ENCODE results near the gene CCDC69.

CCDC69 gene

GRCh38 chr5:151186052-151186451, 37.8 kb downstream of the CCDC69 start:
- DNase-seq: no peak

- DNase-seq: no peak
These were observed 39.4 kb downstream of the CCDC69 start for GRCh38 chr5:151184316-151185042.

GRCh38 chr5:151183456-151184245, 40.2 kb downstream of the CCDC69 start:
- peak; percentile 49 for DNase-seq

- peak; percentile 51 for DNase-seq
These were observed 40.9 kb downstream of the CCDC69 start for GRCh38 chr5:151182976-151183375.

GRCh38 chr5:151182524-151182900, 41.4 kb downstream of the CCDC69 start:
- DNase-seq: peak; percentile 31

GRCh38 chr5:151181818-151182523, 41.9 kb downstream of the CCDC69 start:
- peak; percentile 45 for DNase-seq

- peak; percentile 32 for DNase-seq
These were observed 43.6 kb downstream of the CCDC69 start for GRCh38 chr5:151180291-151180690.

GRCh38 chr5:151179489-151179840, 44.4 kb downstream of the CCDC69 start:
- no peak for DNase-seq

- peak; percentile 30 for DNase-seq
These were observed 45.0 kb downstream of the CCDC69 start for GRCh38 chr5:151178777-151179488.

- peak; percentile 18 for DNase-seq
These were observed 45.5 kb downstream of the CCDC69 start for GRCh38 chr5:151178372-151178771.

- peak; percentile 2 for DNase-seq
These were observed 47.6 kb downstream of the CCDC69 start for GRCh38 chr5:151176268-151176667.

- peak; percentile 69 for DNase-seq
These were observed 49.2 kb downstream of the CCDC69 start for GRCh38 chr5:151174612-151175101.

- peak; percentile 46 for DNase-seq
These were observed 49.9 kb downstream of the CCDC69 start for GRCh38 chr5:151173711-151174611.

- DNase-seq: peak; percentile 15
These were observed 52.4 kb downstream of the CCDC69 start for GRCh38 chr5:151171529-151171928.

- DNase-seq: no peak
These were observed 55.1 kb downstream of the CCDC69 start for GRCh38 chr5:151168602-151169344.

- DNase-seq: no peak
These were observed 56.9 kb downstream of the CCDC69 start for GRCh38 chr5:151167022-151167421.

GRCh38 chr5:151164687-151165392, 59.1 kb downstream of the CCDC69 start:
- peak; percentile 90 for DNase-seq

GRCh38 chr5:151162776-151163175, 61.1 kb downstream of the CCDC69 start:
- DNase-seq: no peak

GRCh38 chr5:151159649-151160373, 64.1 kb downstream of the CCDC69 start:
- no peak for DNase-seq

GRCh38 chr5:151158287-151158661, 65.6 kb downstream of the CCDC69 start:
- DNase-seq: peak; percentile 79
